T-helper 1 cell (primary cell): ENCODE measurements around the gene GABARAPL2.
A peak's percentile ranks its signal among the peaks of the same experiment; 100 is the strongest.
"Not testable (repeated sequence)": the region's sequence is repeated elsewhere in the genome, so short reads cannot be mapped to it uniquely, and the experiment has no call there.

Experiments
- DNase-seq, 5 donors: peaks; one replicate each; pipeline ENCODE4 v3.0.0-alpha.2; 2012 to 2020
- total RNA-seq, 4 donors: gene quantifications; one replicate each; lab custom pipeline; 2026; lab: John Stamatoyannopoulos, UW

The GABARAPL2 gene, protein sequence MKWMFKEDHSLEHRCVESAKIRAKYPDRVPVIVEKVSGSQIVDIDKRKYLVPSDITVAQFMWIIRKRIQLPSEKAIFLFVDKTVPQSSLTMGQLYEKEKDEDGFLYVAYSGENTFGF
- total RNA-seq = 30.8 to 45.6 (median 36.5) reads per million in 4 donors

DNA sequence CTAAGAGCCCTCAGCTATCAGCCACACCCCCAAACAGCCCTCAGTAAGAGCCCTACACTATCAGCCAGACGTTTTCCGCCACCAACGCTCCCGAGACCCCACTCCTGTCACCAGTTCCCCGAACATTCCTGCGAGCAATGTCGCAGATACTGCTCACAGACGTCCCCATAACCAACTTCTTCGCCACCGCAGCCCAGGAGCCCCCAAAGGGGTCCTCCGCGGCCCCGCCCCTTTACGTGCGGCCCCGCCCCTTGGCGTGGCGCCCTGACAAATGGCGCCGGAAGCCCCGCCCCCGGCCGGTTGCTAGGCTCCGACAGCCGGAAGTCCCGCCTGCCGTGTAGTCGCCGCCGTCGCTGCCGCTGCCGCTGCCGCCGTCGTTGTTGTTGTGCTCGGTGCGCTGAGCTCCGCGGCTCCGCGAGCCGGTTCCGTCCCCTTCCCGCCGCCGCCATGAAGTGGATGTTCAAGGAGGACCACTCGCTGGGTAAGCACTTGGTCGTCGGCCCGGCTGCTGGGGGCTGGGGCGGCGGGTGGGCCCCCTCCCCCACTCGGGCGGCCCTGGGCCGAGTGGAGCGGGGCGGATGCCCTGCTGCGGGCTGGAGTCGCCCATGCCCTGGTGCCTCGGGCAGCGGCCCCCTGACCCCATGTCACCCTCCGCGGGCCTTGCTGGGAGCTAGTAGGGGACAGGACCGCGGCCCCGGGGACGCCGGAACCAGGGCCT, at the start of gene GABARAPL2:
Gene GABARAPL2, plus strand, starts transcription at position 340 of the 718 bp plus-strand sequence. Its CDS starts 108 bp downstream, at position 448.
- DNase-seq = peak; percentile 83 to 91 (median 87)

DNA sequence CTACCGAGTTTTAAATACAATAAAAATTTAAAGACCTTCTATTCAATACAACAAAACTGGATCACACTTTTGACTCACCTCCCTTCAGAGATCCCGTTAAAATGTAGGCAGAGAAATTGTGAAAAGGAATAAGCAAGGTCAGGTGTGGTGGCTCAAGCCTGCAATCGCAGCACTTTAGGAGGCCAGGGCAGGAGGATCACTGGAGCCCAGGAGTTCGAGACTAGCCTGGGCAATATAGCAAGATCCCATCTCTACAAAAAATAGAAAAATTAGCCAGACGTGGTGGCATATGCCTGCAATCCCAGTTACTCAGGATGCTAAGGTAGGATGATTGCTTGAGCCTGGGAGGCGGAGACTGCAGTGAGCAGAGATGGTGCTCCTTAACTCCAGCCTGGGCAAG, 47.0 kb upstream of the GABARAPL2 start:
- no peak for DNase-seq

DNA sequence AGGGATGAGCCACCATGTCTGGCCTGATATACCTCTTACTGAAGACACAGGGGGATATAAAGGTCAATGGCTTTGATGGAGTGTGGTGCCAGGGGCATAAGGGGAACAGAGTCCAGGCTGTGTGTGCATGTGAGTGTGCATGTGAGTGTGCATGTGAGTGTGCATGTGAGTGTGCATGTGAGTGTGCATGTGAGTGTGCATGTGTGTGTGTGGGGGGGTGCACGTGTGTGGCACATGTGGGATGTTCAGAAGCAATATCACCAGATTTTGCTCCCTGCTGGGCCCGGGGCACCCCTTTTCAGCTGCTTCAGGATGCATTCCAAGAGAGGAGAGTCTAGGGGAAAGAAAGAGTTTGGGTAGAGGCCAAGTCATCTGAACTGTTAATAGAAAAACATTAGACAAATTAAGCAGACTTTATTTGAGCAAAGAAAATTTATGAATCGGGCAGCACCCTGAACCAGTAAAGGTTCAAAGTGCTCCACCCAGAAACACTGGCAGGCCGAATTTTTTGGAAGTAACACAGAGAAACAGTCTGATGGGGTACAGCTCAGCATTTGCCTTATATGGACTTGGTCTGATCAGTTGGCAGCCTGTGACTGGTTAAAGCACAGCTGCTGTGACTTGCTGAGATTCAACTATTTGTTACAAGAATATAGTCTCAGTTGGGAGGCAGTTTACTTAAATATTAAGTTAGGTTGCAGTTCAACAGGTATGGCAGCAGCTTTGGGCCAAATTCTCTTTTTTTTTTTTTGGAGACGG, 40.0 kb upstream of the GABARAPL2 start:
- DNase-seq = no peak

DNA sequence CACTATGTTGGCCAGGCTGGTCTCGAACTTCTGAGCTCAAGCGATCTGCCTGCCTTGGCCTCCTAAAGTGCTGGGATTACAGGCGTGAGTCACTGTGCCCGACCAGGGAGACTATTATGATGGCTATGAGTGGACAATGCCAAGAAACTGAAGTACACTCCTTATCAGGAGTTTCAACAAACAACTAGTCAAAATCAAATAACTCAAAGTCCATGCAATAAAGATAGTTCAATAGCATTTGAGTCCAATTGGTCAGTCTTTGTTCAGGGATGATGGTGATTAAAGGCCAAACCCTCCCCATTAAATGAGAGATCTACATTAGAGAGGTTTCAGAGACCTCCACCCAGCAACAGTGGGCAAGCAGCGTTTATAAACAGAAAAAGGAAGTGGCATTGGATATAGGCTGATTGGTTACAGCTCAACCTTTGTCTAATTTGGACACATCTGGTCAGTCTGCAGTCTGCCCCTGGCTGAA, 38.3 kb upstream of the GABARAPL2 start:
- DNase-seq = no peak

DNA sequence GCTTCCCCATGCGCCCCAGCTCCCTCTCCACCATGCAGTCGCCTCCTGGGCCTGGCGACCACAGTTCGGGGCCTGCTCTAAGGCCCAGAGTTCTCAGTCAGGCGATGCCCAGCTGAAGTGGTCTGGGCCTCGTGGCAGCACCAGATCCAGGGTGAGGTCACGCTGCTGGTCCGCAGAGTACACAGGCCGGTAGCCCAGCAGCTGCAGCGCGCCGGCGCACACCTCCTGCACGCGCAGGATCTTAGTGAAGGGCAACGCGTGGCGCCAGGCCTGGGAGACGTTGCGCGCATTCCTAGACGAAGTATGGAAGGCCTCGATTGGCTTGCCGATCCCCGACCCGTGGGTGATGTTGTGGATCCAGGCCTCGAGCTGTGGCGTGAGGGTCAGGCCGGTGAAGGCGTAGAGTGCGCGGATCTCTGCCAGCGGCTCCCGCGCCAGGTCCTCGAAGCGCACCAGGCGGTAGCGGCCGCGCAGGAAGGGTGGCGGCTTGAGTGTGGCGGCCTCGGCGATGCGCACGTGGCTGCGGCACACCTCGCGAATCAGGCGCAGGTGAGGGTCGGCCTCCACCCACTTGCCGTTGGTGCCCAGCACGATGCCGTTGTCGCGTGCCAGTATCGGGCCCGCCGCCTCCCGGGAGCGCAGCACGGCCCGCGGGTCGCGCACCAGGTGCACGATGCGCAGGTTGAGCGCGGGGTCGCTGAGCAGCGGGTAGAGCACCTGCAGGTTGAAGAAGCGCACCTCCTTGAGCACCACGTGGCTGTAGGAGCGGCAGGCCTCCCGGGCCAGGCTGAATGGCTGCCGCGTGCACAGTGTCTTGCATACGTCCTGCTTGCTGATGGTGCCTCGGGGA, 36.9 kb upstream of the GABARAPL2 start:
- no peak for DNase-seq

DNA sequence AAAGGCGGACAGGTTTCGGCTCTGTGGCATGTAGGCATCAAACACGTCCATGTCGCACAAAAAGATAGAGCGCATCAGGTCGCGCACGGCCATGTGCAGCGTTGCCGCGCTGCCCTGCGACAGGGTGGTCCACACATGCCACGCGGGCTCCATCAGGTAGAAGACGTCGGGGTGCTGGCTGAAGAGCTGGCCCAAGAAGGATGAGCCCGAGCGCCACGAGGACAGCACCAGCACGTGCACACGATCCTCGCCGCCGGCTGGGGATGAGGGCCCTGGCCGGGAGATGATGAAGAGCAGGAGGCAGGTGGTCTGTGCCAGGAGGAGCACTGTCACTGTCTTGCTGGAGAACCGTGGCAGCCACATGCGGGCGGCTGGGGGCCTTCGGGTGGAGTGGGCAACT, 36.2 kb upstream of the GABARAPL2 start:
- DNase-seq = no peak

DNA sequence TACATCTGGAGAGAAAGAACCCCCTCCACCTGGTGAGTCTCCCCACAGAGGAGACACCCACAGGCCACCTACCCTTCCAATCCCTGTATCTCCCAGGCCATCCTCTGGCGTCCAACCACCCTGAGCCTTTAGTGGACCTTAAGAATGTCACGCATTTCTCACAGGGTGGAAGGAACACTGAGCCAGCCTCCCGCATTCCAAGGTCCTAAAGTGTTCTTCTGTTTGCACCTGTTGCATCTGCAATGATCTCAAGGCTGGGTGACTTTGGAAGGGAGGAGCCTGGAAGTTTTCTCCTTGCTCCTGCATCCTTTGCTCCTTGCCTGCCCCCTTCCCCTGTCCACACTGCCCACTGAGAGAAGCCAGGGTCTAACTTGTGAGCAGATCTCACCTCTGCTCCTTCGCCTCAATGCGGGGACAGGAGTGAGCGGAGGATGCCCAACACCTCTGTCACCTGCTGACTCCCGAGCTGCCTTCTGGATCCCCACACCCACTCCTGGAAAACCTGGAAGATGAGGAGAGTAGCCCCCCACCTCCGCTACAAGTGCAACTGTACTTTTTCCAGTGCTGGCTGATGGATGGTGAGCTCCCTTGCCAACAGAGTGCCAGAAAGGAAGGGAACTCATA, 33.9 kb upstream of the GABARAPL2 start:
- no peak for DNase-seq

DNA sequence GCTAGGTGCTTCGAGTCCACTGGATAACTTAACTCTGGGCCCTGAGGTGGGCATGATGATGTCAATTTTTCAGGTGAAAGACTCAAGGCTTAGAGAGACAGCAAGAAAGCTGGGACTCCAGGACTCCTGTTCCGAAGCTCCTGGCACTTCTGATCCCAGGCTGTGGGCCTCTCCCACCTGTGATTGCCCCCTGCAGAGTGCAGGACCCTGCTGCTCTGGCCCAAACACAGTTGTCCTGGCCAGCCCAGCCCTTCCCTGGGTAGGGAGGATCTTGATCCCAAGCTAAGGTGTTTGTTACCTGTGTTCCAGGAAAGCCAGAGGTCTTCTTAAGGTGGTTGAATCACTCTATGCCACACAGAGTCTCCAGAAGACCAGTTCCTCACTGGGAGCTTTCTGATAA, 33.4 kb upstream of the GABARAPL2 start:
- no peak for DNase-seq

DNA sequence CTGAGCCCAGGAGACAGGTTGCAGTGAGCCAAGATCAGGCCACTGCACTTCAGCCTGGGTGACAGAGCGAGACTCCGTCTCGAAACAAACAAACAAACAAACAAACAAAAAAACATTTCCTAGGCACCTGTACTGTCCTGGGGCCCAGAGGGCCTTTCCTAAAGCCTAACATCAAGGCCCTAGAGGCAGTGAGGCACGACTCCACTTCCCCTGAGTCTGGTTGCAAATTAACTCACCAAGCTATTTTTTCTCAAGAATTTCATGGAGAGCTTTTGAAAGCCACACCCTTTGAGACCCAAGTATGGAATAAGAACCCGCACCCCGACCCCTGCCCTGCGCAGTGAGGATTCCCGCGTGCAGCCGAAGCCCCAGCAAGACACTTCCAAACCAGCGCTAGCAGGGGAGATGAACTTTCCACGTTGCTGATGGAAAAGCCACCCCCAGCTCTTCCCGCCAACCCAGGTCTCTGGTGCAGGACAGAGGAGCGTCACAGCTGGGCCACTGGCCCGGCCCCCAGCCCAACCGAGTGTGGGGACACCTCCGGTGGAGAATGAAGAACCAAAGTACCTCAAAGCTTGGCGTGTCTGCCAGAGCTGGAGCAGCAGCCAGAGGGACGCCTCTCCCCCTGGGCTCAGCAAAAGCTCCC, 31.5 kb upstream of the GABARAPL2 start:
- DNase-seq = no peak

DNA sequence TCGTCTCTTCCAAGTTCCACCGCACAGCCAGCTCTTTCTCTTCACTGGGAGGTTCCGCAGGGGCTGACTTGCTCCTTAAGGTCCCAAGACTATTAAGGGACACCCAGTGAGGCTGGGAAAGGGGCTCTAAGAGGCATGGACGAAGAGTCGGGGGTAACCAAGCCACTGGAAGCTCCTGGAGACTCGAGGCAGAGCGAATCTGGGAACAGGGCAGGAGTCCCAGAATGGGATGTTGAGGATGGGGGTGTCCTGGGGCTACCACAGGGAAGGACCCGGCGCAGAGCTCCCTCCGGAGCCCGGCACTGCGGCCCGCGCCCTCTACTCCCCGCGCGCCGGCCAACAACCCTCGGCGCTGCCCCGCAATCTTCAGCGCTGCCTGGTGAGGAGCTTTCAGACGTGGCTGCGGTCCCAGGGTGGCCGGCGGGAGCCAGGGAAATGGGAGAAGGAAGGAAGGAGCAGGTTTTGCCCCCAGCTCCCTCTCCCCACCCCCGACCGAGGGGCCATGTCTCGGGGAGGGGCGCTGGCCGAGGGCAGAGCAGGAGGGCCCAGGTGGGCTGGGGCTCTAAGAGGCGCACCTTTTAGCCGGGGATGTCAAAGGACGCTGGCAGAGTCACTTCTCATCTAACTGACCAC, 30.9 kb upstream of the GABARAPL2 start:
- DNase-seq = no peak

DNA sequence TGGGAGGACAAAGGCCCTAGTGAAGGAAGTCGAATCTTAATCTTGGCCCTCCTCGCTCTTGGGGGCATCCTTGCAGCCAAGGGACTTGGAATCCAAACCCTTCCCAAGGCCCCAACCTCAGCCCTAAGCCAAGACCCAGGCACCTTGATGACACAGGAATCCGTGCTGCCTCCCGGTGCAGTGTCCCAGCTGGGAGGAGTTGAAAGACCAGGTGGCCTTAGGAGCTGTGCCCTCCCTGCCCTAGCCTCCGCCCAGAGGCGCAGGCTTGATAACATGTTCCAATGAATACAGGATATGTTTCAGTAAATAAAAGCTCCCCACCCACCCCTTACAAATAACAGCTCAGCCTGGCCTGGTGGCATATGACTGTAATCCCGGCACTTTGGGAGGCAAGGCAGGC, 30.3 kb upstream of the GABARAPL2 start, which contains the start of gene CHST5:
Gene CHST5, minus strand, starts transcription at position 208 of the 400 bp plus-strand sequence. CDS start 5,724 bp downstream, outside the sequence.
- DNase-seq = no peak

DNA sequence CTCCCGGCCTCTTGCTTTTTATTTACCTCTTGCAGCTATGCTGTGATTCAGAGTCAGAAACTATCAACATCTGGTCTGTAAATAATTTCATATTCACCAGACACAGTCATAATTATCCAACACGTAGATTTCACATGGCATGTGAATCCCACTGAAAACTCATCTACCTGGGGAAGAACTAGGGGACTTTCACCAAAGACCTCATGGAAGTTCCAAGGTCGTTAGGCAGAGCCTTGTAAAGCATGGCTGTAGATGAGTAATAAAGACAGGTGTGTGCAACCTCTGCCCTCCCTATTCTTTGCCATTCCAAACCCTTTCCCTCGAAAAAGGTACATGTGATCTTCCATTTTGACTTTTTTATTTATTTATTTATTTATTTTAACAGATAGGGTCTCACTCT, 28.4 kb upstream of the GABARAPL2 start:
- no peak for DNase-seq

DNA sequence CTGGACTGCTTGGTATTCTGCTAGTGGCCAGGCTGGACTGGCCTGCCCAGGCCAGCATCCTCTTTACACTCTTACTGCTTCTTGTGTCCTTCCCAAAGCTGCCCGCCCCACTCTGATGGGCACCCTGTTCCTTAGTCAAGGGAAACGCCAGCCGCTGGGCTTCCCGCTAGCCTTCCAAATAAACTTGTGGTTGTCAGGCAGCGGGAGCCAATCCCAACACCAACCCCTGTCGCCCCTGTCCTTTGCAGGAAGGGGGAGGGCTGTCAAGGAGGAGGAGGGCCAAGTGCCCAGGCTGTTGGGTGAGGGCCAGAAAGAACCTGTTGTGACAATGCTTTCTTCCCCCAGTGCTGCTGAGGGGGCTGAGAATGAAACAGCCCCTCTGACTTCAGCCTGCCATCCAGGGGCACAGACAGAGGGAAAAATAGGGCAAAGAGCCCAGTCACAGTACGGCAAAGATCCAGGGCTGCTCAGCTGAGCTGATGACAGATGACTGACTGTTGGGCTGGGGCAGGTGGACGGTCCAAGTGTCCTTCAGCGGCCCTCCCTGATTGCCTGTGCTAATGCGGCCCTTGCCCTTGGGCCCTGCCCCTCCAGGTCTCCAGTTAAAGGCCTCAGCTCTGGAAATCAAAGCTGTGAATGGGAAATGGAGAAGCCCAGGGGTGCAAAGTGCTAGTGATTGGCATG, 27.2 kb upstream of the GABARAPL2 start:
- DNase-seq = not testable (repeated sequence)

DNA sequence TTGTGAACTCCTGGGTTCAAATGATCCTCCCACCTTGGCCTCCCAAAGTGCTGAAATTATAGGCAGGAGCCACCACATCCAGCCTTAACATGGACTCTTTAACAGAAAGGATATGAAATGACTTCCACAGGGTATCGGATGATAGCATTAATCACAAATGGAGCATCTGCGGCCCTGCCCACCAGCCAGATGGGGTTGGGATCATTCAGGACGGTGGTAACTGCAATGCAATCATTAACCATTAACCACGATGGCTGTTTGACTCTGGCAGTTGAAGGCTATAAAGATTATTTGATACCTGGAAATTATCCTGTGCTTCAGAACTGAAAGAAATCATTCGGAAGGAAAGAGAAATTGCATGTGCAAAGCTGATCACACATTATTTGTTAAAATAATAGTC, 24.9 kb upstream of the GABARAPL2 start:
- DNase-seq = no peak

DNA sequence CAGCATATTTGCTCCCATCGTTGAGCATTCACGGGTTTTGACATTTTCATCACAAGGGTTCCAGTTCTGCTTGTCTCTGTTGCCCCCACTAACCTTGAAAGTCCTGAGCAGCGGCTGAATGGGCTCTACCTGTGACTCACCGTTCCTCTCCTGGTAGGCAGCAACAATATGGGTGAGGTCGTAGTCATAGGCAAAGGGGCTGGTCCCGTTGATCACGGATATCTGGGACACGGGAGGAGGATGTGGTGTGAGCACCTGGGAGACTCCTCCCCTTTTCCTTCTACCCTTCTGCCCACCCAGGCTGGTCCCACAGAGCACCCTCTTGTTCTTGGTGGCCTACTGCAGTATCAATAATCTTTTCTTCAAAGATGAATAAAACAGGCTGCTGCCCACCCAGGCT, 23.7 kb upstream of the GABARAPL2 start:
- DNase-seq = not testable (repeated sequence)

DNA sequence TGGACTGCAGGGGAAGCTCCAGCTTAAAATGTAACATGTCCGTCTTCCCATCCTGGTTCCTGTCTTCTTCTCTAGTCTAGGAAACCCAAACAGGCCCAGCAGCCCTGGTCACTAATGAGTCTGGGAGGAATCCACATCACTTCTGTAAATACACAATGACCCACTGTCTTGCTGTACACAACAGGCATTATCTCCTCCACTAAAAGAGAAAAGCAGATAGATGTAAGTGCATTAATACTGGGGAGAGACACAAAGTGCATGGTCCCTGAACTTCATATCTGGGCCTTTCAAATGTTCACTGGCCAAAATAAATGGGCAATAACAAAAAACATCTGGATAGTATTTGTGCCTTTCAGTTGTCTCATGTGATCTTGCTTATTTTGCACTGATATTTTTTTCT, 20.3 kb upstream of the GABARAPL2 start:
- not testable (repeated sequence) for DNase-seq

DNA sequence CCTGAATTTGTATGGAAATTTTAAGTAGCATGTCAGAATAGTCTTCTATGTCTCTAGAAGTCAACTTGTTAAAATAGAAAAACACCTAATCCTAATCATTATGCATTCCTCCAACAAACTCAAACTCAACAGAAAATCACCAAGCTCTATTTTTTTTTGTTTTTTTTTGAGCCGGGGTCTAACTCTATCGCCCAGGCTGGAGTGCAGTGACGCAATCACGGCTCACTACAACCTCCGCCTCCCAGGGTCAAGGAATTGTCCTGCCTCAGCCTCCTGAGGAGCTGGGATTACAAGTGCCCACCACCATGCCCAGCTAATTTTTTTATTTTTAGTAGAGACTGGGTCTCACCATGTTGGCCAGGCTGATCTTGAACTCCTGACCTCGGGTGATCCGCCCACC, 19.9 kb upstream of the GABARAPL2 start:
- DNase-seq = no peak

DNA sequence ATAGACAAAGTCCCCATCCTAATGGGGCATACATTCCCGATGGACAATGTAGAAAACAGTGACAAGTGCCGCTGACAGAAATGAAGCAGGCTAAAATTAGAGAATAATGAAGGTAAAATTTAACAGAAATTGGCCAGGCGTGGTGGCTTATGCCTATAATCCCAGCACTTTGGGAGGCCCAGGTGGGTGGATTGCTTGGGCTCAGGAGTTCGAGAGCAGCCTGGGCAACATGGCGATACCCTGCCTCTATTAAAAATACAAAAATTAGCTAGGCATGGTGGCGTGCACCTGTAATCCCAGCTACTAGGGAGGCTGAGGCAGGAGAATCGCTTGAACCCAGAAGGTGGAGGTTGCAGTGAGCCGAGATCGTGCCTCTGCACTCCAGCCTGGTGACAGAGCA, 17.7 kb upstream of the GABARAPL2 start:
- not testable (repeated sequence) for DNase-seq

DNA sequence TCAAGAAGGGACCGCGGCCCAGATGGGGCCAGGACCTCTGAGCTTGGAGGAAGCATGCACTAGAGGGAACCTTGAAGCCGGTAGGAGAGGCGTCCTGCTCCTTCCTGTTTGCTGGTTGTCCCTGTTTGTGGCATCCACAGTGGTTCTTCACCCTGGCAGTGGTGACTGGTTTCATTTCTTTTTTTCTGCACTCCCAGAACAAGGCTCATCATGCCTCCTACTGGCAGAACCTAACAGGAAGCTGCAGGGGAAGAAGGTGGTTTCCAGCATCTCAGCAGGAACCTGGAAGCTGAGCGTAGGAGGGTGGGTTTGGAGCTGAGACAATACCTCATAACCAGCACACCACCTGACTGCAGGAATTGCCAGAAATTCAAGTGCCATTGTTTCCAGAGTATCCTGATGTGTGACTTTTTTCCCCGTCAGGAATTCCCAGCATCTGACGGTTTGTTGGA, 15.9 kb upstream of the GABARAPL2 start:
- peak in 1 of 5 donors; percentile 42 for DNase-seq

DNA sequence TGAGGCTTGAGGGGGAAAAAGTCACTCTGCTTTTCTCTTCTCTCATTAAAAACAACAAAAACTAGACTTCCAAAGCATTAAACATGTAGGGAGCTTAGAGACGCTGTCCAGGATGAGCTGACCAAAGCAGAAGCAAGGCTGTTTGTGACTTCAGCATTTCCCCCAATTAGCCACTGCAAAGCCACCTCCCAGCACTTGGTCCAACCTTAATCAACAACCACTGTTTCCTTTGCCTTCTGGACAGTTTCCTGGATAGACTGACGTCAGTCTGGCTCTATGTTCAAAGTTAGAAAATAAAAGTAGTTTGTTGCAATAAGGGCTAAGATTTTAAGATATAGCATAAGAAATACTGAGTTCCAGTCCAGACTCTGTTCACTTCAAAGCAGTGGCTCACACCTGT, 13.2 kb upstream of the GABARAPL2 start:
- DNase-seq = no peak
